22Rv1 (cell line): ENCODE data around the gene ARFGAP2.
"Not testable (repeated sequence)": the region's sequence is repeated elsewhere in the genome, so short reads cannot be mapped to it uniquely, and the experiment has no call there.

Experiments
- CTCF ChIP-seq: fragments of 450-650 bp; IDR thresholded peaks from 2 replicates; pipeline ENCODE4 v1.5.1; 2017; ENCODE audit warnings: mild to moderate bottlenecking
- ZFX ChIP-seq: fragments of 450-650 bp; IDR thresholded peaks from 2 replicates; pipeline ENCODE4 v1.6.1; 2017; ENCODE audit warnings: antibody characterized with exemption, borderline replicate concordance

GRCh38 chr11:47208008-47208552 lies 31.4 kb upstream of the ARFGAP2 start:
- not testable (repeated sequence) for TF ChIP-seq CTCF, ZFX
